Measurements from ENCODE around the gene CNTNAP5. TPM values are rescaled to one million over a fixed set of nuclear protein-coding genes. Genes with fewer than 3 reads are reported as not detected.

CNTNAP5 gene
- total and polyA plus RNA-seq, 2 of the 13 experiments (the other 11 are each of a cell fraction or from before 2014, with no cell fraction given) = not detected

DNA sequence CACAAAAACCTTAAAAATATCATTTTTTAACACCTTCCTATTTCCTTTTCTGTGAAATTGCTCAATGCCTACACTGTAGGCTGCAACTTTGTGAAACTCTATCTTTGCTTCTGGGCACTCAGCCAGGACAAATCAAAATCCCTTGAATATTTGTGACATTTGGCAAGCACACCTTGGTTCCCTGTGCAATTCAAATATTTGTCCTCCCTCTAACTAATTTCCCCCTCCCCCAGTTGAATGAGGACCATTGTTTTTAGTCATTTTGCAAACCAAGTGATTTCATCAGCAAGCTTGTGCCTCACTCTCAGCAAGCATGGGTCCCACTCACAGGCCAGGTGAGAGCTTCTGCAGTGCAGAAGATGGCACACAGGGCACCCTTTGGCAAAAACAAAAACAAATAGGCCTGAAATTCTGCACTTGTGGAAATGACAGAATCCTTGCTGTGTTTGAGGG is 541.5 kb downstream of the CNTNAP5 start (continued):
- TF ChIP-seq, protein P1, sequence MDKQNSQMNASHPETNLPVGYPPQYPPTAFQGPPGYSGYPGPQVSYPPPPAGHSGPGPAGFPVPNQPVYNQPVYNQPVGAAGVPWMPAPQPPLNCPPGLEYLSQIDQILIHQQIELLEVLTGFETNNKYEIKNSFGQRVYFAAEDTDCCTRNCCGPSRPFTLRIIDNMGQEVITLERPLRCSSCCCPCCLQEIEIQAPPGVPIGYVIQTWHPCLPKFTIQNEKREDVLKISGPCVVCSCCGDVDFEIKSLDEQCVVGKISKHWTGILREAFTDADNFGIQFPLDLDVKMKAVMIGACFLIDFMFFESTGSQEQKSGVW (CRISPR knock-in tag; IDR thresholded peaks at IDR 0.05; ENCODE audit: borderline replicate concordance) = no peak
- TF ChIP-seq ZNF296 (CRISPR knock-in tag; conservative IDR thresholded peaks at IDR 0.05) (no peak), KDM5A (IDR thresholded peaks at IDR 0.05; ENCODE audit: borderline replicate concordance, low read length) (no peak), REL (CRISPR knock-in tag; conservative IDR thresholded peaks at IDR 0.05) (no peak), ZNF18 (CRISPR knock-in tag; IDR thresholded peaks at IDR 0.05; ENCODE audit: insufficient replicate concordance) (peak; percentile 16), NCOA5 (CRISPR knock-in tag; IDR thresholded peaks at IDR 0.05) (no peak), SOX13 (IDR thresholded peaks at IDR 0.05) (peak; percentile 94), SOX13 (CRISPR knock-in tag; conservative IDR thresholded peaks at IDR 0.05 in 1 of 2, IDR thresholded peaks at IDR 0.05 in 1 of 2) (peak in 1 of 2 experiments; percentile 99; a peak in 2 of 4 replicates), ZFP41 (CRISPR knock-in tag; IDR thresholded peaks at IDR 0.05; ENCODE audit: borderline replicate concordance) (no peak), MAFK (conservative IDR thresholded peaks at IDR 0.05 in 1 of 2, IDR thresholded peaks at IDR 0.05 in 1 of 2; ENCODE audit: low read length in 2 of 2) (peak; percentile 35 to 50; a peak in 2 of 4 replicates), WIZ (CRISPR knock-in tag; IDR thresholded peaks at IDR 0.05) (no peak), ZNF17 (CRISPR knock-in tag; IDR thresholded peaks at IDR 0.05) (no peak), IKZF1 (IDR thresholded peaks at IDR 0.05) (no peak), ZNF710 (CRISPR knock-in tag; IDR thresholded peaks at IDR 0.05; ENCODE audit: borderline replicate concordance) (peak; percentile 85; the same call in 1 of the 2 replicates), MXD4 (CRISPR knock-in tag; IDR thresholded peaks at IDR 0.05) (0 out of 2 replicates have a peak, but pooled peaks have one; percentile 24), NFE2L2 (IDR thresholded peaks at IDR 0.05; ENCODE audit: low read length) (no peak), ZSCAN21 (CRISPR knock-in tag; IDR thresholded peaks at IDR 0.05; ENCODE audit: borderline replicate concordance) (no peak), ZFX (CRISPR knock-in tag; IDR thresholded peaks at IDR 0.05; ENCODE audit: low read depth) (no peak), XBP1 (CRISPR knock-in tag; IDR thresholded peaks at IDR 0.05) (no peak)
- TF ChIP-seq, protein P2, sequence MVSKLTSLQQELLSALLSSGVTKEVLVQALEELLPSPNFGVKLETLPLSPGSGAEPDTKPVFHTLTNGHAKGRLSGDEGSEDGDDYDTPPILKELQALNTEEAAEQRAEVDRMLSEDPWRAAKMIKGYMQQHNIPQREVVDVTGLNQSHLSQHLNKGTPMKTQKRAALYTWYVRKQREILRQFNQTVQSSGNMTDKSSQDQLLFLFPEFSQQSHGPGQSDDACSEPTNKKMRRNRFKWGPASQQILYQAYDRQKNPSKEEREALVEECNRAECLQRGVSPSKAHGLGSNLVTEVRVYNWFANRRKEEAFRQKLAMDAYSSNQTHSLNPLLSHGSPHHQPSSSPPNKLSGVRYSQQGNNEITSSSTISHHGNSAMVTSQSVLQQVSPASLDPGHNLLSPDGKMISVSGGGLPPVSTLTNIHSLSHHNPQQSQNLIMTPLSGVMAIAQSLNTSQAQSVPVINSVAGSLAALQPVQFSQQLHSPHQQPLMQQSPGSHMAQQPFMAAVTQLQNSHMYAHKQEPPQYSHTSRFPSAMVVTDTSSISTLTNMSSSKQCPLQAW (CRISPR knock-in tag; IDR thresholded peaks at IDR 0.05) = peak; percentile 92
- TF ChIP-seq, protein P3, sequence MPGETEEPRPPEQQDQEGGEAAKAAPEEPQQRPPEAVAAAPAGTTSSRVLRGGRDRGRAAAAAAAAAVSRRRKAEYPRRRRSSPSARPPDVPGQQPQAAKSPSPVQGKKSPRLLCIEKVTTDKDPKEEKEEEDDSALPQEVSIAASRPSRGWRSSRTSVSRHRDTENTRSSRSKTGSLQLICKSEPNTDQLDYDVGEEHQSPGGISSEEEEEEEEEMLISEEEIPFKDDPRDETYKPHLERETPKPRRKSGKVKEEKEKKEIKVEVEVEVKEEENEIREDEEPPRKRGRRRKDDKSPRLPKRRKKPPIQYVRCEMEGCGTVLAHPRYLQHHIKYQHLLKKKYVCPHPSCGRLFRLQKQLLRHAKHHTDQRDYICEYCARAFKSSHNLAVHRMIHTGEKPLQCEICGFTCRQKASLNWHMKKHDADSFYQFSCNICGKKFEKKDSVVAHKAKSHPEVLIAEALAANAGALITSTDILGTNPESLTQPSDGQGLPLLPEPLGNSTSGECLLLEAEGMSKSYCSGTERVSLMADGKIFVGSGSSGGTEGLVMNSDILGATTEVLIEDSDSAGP (CRISPR knock-in tag; IDR thresholded peaks at IDR 0.05; ENCODE audit: borderline replicate concordance) = no peak; the same call in 1 of the 2 replicates
